HG03280 (cell line): ENCODE data around the gene IL4I1.

Source experiments
- ATAC-seq: cut with Tn5 transposase; IDR thresholded peaks from one replicate; pipeline ENCODE4 v1.9.1; 2021; ENCODE audit warnings: mild to moderate bottlenecking, moderate library complexity; ENCODE audit not compliant: unreplicated experiment

The IL4I1 gene

DNA sequence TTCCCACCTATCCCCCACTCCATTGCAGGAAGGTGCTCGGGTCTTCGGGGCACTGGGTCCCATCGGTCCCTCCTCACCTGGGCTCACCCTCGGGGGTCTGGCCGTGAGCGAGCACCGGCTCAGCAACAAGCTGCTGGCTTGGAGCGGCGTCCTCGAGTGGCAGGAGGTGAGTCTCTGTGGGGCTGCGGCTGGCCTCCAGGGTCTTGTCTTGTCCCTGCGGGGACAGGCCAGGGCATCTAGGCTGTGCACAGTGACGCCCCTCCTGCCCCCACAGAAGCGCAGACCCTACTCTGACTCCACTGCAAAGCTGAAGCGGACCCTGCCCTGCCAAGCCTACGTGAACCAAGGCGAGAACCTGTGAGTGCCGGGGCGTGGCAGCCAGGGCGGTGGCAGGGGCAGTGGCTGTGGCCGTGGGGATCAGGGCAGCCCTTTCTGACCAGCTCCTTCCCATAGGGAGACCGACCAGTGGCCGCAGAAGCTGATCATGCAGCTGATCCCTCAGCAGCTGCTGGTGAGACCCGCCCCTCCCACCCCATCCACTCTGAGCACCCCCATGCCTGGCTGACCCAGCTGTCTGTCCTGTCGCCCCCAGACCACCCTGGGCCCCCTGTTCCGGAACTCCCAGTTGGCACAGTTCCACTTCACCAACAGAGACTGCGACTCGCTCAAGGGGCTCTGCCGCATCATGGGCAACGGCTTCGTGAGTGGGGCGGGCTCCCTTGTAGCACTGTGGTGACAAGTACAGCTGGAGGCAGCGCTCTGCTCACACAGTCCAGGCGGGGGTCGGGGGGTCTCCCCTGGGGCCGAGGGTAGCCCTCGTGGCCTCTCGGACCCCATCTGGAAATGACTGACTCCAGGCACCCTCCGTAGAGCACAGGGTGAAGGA lies 42.1 kb downstream of the IL4I1 start:
- ATAC-seq: no peak

DNA sequence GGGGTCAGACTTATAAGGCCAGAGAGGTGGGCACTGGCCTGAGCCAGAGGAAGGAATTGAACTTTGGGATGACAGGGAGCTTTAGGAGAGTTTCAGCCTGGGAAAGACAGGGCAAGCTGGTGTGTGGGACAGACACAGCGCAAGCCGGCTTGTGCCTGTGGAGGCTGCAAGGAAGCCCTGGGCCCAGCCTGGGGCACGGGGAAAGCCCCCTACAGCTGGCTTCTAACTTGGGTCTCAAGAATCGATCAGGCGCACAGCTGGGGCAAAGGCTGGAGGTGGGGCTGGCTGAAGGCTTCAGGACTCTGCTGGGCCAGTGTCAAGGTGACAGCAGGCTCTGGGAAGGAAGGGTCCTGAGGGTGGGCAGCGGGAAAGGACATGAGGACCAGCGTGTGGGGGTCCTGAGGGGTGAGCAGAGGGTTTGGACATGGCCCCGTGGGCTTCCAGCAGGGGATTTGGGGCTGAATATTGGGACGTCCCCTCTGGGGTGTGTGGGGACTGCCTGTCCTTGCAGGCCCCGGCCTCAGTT lies 42.8 kb downstream of the IL4I1 start:
- ATAC-seq: no peak

DNA sequence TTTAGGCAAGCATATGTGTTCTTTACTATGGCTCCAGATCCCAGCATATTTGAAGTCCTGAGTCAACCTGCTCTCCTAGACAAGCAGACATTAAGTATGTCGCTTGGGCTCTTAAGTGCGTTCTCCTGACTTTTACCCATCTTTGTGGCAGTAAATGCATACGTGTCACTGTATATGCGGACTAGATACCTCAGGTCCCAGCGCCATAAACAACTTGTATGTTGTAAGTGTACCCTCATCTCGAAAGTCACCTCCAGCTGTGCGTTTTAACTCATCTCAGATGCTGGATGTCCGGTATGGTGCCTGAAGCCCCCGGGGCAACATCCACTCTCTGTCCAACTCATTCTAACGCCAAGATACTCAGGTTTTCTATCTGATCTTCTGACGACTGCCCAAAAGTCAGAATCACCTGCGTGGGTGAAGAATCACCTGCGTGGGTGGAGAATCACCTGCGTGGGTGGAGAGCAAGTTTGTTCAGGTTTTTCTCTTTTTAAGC lies 44.0 kb downstream of the IL4I1 start:
- ATAC-seq: no peak

DNA sequence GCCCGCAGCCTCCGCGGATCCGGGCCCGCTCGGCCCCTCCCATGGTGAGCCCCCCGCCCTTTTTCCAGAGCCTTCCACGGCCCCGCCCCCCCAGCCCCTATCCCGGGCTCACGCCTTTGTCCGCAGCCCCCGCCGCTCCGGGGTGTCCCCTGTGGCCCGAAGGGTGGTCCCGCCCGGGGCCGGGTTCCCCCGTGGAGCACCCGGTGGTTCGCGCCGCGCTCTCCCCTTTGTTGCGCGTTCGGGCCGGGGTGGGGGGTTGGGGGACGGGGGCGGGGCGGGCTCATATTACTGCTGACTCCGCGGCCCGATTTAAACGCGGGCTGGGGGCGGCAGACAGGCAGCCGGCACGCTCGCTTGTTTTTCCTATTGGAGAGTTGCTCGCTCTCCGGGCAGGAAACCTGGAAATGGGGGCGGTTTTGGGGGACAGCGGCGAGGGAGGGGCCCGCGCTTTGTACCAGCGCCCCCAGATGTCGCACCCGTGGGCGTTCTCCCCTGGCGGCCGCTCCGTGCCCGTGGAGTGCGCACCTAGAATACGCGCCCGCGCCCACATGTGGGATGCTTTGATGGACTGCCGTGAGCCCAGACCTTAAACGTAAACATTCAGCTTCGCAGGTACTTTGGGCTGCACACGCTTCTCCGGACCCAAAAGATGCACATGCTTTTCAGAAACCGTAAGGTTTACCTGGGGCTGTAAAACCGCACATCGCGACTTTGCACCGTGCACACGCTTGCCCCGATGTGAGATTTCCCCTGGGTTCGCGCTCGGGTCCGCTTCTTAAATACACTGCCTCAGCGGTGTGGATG lies 45.0 kb downstream of the IL4I1 start:
- peak; percentile 12 for ATAC-seq

DNA sequence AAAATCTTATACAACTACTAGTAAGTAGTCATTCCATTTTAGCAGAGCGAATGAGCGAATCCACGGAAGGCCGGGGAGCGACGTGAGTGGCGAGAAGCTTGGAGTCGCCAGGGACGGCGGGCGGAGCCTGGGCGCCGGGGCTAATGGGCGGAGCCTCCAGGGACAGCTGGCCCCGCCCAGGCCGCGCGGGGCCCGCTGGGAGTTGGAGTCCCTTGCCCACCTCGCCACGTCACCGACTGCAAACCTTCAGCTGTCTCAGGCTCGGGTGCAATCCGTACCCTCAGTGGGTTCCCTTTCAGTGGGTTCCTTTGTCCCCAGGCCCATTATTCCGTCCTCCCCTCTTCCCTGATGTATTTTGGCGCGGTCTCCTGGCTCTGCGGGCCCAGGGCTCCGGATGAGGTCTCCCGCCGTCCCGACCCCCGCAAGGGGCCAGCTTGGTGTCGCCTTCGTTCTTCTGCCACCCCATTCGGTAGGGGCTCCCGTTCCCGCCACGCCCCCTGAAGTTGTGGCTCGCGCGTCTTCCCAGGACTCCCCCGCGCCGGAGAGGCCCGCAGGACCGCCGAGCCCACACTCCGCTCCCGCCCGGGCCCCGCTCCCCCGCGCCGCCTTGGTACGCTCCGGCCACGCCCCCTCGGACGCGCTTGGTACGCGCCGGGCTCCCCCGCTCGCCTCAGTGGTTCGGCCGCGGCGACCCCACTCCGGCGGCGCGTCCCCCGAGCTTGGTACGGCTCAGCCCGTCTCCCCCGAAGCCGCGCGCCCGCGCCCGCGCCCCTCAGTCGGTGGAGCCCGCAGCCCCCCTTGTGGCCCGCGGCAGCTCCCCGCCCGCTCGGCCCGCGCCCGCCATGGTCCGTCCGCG lies 46.0 kb downstream of the IL4I1 start, which contains the start of gene PTOV1:
Gene PTOV1, plus strand, starts transcription at position 673 of the 856 bp plus-strand sequence.
- peak; percentile 75 for ATAC-seq

DNA sequence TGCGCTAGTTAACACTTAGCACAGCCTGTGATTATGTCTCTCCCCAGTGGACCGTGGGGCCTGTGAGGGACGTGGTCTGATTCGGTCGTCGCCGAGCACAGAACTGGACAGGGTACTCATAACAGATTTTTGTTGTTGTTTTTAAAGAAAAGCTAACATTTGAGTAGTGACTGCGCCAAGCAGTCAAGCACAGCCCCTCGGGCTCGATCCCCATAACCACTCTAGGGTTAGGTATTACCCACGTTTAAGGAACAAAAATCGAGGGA lies 46.5 kb downstream of the IL4I1 start:
- ATAC-seq: no peak

DNA sequence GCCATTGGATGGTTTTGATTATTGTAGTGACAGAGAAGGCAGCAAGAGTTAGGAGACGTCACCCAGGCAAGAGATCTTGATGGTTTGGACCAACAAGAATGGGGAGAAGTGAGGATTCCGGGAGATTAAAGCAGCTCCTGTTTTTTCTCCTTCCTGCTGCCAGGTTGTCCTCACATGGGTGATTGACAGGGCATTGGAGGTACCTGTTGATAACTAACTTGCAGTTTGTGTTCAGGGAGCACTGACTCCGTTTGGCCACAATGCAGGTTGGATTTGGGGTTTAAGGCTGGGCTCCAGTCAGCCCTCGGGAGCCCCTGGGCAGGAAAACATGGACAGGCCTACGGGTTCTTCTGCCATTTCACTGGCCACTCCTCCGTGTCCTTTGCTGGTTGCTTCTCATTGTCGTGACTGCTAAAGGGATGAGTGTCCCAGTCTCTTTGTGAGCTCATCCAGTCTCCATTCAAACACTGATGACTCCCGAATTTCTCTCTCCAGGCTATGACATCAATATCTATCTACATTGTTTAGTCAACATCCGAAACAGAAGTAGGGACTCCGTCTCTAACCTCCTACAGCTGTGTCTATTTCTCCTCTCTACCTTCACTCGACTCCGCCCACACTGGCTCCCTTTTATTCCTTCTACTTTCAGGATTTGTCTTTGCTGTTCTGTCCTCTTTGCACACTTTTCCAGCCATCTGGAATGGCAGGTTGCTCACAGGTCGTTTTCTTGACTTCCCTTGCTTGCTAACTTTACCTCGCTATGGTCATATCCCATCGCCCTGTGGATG lies 47.1 kb downstream of the IL4I1 start:
- ATAC-seq: no peak

DNA sequence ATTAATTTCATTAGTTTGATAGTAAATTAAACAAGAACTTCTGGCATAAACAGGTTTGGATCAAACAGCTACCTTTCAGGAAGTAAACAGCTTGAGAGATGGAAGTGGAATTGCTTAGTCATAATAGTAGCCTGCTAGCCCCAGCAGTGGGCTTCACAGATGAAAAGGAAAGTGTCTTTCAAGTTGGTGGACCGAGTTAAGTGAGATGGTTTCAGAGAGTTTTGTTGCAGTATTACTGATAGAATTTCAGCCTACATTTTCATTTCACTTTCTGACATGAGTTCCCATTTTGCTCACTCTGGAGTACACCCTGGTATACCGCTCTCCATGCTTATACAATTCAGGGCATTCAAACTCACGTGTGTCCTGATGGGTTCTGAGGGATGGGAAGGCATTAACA lies 47.7 kb downstream of the IL4I1 start:
- no peak for ATAC-seq

DNA sequence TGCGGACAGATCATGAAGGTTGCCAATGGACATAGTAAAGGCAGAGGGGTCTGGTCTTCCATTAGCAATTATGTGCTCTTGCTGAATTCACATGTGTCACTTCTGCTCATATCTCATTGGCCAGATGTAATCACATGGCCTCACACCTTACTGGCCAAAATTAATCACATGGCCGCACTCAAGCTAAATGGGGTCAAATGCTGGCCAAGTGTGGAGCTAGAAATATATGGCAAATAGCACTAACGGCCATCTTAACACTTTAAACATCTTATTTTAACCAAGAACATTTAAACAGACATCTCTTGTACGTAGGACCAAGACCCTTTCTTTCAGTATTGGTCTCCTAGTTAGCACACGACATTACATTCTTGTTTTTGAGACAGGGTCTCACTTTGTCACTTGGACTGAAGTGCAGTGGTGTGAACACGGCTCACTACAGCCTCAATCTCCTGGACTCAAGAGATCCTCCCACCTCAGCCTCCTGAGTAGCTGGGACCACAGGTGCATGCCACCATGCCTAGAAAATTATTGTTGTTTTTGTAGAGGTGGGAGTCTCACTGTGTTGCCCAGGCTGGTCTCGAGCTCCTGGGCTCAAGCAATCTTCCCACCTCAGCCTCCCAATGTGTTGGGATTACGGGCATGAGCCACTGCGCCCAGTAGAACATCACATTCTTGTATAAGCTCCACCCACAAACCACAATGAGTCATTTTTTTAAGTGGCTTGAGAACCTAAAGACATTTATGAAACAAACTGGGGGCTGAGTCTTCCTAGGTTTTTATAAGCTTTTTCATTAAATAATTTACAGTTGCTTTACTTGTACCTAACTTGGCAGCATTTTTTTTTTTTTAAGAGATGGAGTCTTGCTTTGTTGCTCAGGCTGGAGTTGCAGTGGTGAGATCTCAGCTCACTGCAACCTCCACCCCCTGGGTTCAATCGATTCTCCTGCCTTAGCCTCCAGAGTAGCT lies 48.7 kb downstream of the IL4I1 start:
- ATAC-seq: no peak

DNA sequence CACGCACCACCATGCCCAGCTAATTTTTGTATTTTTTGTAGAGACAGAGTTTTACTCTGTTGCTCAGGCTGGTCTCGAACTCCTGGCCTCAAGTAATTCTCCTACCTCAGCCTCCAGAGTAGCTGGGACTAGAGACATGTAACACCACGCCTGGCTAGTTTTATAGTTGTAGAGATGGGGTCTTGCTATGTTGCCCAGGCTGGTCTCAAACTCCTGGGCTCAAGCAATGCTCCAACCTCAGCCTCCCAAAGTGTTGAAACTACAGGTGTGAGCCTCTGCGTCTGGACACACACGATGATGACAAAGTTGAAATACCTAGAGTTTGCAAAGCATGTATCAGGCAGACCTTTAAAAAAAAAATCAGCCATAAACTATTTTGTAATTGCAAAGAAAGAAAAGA lies 50.3 kb downstream of the IL4I1 start:
- no peak for ATAC-seq

DNA sequence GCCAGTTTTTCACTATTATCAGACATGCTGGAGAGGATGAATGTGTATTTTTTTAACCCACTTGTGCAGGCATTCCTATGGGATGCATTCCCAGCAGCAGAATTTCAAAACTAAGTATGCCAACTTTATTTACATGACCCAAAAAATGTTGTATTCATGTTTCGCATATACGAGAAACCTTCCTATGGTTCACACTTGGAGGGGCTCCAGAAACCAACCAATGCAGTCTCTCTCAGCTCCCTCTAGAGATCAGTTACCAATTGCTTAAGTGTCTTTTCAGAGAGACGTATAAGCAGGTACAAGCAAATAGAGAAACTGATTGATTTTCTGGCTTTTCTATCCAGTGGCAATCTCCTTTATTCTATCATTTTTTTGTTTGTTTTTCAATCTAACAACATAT lies 51.3 kb downstream of the IL4I1 start:
- ATAC-seq: no peak

DNA sequence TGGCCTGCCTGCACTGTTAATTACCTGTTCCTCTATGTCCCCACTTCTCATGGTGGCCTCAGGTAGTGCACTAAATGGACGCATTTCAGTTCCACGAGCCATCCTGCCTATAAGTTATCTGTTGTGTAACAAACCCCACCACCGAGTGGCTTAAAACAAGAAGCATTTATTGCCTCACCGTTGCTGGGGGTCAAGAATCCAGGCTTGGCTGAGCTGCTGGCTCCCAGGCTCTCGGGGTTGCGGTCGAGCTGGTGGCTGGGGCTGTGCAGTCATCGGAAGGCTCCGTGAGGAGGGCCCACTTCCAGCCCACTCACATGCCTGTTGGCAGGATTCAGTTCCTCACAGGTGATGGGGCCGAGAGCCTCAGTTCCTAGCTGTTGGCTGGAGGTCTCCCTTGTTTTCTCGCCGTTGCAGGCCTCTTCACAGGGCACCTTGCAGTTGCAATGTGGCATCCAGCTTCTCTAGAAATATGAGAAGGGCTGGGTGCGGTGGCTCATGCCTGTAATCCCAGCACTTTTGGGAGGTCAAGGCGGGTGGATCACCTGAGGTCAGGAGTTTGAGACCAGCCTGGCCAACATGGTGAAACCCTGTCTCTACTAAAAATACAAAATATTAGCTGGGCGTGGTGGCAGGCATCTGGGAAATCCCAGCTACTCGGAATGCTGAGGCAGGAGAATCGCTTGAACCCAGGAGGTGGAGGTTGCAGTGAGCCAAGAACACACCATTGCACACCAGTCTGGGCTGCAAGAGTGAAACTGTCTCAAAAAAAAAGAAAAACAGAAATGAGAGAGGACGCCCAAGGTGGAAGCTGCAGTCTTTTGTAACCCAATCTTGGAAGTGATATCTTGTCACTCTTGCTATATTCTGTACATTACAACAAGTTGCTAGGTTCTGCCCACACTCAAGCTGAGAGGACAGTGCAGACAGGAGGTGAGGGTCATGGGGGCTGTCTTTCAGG lies 52.3 kb downstream of the IL4I1 start:
- no peak for ATAC-seq

DNA sequence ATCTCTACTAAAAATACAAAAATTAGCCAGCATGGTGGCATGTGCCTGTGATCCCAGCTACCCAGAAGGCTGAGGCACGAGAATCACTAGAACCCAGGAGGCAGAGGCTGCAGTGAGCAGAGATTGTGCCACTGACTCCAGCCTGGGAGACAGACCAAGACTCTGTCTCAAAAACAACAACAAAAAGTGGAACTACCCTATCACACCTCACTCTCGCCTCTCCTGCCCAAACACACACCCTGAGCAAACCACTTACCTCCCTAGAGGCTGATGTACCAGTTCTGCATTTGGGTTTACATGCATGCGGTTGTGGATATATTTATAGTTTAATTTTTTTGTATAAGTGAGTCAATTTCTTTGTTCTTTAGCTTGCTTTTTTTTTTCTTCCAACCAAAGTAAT lies 53.4 kb downstream of the IL4I1 start:
- ATAC-seq: no peak

DNA sequence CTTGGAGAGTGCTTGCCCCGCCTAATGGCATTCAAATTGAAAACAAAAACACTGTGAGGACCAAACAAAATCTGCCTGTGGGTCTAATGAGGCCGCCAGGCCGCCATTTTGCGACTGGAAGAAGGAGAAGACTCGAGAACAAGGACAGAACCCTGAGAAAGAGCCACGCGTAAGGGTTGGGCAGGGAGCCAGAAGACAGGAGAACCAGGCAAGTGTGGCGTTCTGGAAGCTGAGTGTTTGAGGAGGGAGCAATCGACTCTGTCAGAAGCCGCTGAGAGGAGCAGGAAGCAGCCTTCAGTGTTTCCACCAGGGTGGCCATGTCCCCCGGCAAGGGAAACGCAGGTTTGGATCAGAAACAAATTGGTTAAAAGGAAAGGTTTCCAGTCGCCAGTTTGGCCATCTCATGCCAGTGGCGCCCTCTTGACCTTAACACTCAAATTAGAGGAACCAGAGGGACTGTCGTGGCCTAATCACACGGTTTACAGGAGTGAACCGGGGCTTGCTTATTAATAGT lies 55.9 kb downstream of the IL4I1 start:
- no peak for ATAC-seq

DNA sequence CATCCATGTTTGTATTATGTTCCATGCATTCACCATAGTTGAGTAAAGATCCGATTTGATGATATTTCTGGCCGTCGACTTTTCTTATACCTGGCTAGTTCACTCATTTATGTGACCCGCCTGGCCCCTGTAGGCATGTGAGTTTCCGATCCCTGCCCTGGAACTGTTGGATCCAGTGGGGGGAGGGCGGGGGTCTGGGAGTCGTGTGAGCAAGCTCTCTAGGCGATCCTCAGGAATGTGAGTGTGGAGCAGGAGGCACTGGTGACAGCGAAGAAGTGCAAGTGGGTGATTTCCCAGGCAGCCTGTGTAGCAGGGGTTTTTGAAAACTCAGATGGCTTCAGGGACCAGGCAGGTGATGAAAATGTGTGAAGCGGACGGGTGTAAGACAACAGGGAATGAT lies 56.4 kb downstream of the IL4I1 start:
- ATAC-seq: no peak

DNA sequence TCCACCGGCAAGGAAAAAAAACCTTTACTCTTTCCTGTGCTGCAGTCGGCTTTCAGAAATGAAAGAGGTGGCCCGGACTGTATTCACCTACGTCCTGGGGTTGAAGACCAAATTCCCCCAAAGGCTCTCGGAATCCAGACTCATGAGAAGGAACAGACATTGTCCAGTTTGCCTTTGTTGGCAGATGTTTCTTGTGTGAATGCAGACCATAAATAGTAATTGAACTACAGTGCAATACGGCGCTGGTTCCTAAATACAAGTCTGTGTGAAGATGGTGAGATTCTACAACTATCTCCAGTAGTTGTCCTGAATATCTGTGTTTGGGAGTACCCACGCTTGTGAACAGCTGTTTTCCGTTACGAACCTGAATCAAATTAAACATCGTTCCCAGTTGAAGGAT lies 57.0 kb downstream of the IL4I1 start:
- ATAC-seq: no peak
